Small intestine (tissue), 16 donors: ENCODE results near the gene ADCY6. TPM values are rescaled to one million over a fixed set of nuclear protein-coding genes. Genes with fewer than 3 reads are reported as not detected.

Experiments
- DNase-seq, 2 donors: peaks; one replicate each; pipeline versions ENCODE4 v3.0.0 to v3.0.0-alpha.2; 2013
- FAIRE-seq: peaks from 2 replicates; lab custom pipeline; 2012; peaks lifted over from hg19 to GRCh38; lab: Jason Lieb, UNC
- H3K27ac ChIP-seq, 3 donors: one replicate each; pipeline ENCODE4 v1.5.1; 2013; ENCODE audit warnings: low read length in 2 of 3, mild to moderate bottlenecking in 2 of 3, control low read depth in 1 of 3, inconsistent platforms in 1 of 3, low read depth in 1 of 3, moderate library complexity in 1 of 3
- H3K27me3 ChIP-seq, 3 donors: one replicate each; pipeline ENCODE4 v1.6.1; 2013; ENCODE audit warnings: low read length in 3 of 3, inconsistent platforms in 1 of 3; ENCODE audit not compliant: control insufficient read depth in 3 of 3, insufficient read depth in 3 of 3
- H3K36me3 ChIP-seq, 3 donors: one replicate each; pipeline ENCODE4 v1.6.1; 2013; ENCODE audit warnings: low read length in 3 of 3, inconsistent platforms in 1 of 3, low read depth in 1 of 3, mild to moderate bottlenecking in 1 of 3, moderate library complexity in 1 of 3; ENCODE audit not compliant: control insufficient read depth in 3 of 3, insufficient read depth in 2 of 3
- H3K4me1 ChIP-seq, 3 donors: one replicate each; pipeline ENCODE4 v1.6.1; 2013; ENCODE audit warnings: low read length in 2 of 3, inconsistent platforms in 1 of 3, low read depth in 1 of 3, mild to moderate bottlenecking in 1 of 3, moderate library complexity in 1 of 3; ENCODE audit not compliant: control insufficient read depth in 3 of 3, insufficient read depth in 2 of 3
- H3K4me3 ChIP-seq, 3 donors: one replicate each; pipeline ENCODE4 v1.5.1; 2013; ENCODE audit warnings: low read length in 3 of 3, control low read depth in 1 of 3, inconsistent platforms in 1 of 3, low read depth in 1 of 3, mild to moderate bottlenecking in 1 of 3, moderate library complexity in 1 of 3
- H3K9me3 ChIP-seq, 2 donors: one replicate each; pipeline ENCODE4 v1.6.1; 2013; ENCODE audit warnings: low read depth in 1 of 2, low read length in 1 of 2; ENCODE audit not compliant: control insufficient read depth in 2 of 2, insufficient read depth in 1 of 2
- WGBS, 3 donors: extraction: QIAGEN DNeasy Blood & Tissue Kit; methylation state at CpG; one replicate each; pipeline ENCODE4 v1.1.7; 2013; 5-methylcytosine and 5-hydroxymethylcytosine counted together
- long read RNA-seq, 10 donors: transcript quantifications; one replicate each; lab custom pipeline, GENCODE V29; 2026
- polyA plus RNA-seq, 4 donors: library from polyadenylated mRNA; stranded (reverse) in 3 of 4; unstranded in 1 of 4; fragments of 200-250 nt in 3 of 4; fragments of 120-200 nt in 1 of 4; gene quantifications; one replicate each; pipeline versions ENCODE4 v1.2.1 to v1.2.3, GENCODE V29; 2013
- donor health status: healthy with polysubstance abuse.
- donor health status: control.
- donor health status: control.
- donor health status: Bipolar disorder and iron deficiency.
- donor health status: healthy.

The ADCY6 gene
- polyA plus RNA-seq: 10 to 100 TPM; 14.1 to 56.6 (median 23.9) TPM
- long read RNA-seq, donor 1: 0 reads
- long read RNA-seq, donor 2, partial matches to known transcripts: 6 of 6 reads
- long read RNA-seq, donor 2, other reads (novel, unspliced or antisense): 0 of 6 reads
- long read RNA-seq, donor 3, partial matches to known transcripts: 0 of 3 reads
- long read RNA-seq, donor 3, other reads (novel, unspliced or antisense): 0 of 3 reads
- long read RNA-seq, donor 4: 0 reads
- long read RNA-seq, donor 5: 0 reads
- long read RNA-seq, donor 6, partial matches to known transcripts: 0 of 1 reads
- long read RNA-seq, donor 6, other reads (novel, unspliced or antisense): 0 of 1 reads
- long read RNA-seq, donor 7: 0 reads
- long read RNA-seq, donor 8, partial matches to known transcripts: 0 of 1 reads
- long read RNA-seq, donor 8, other reads (novel, unspliced or antisense): 0 of 1 reads
- long read RNA-seq, donor 9: 0 reads
- long read RNA-seq, donor 10, full-length matches to known transcripts: 3 of 3 reads
- long read RNA-seq, donor 10, partial matches to known transcripts: 0 of 3 reads
- long read RNA-seq, donor 10, other reads (novel, unspliced or antisense): 0 of 3 reads

DNA sequence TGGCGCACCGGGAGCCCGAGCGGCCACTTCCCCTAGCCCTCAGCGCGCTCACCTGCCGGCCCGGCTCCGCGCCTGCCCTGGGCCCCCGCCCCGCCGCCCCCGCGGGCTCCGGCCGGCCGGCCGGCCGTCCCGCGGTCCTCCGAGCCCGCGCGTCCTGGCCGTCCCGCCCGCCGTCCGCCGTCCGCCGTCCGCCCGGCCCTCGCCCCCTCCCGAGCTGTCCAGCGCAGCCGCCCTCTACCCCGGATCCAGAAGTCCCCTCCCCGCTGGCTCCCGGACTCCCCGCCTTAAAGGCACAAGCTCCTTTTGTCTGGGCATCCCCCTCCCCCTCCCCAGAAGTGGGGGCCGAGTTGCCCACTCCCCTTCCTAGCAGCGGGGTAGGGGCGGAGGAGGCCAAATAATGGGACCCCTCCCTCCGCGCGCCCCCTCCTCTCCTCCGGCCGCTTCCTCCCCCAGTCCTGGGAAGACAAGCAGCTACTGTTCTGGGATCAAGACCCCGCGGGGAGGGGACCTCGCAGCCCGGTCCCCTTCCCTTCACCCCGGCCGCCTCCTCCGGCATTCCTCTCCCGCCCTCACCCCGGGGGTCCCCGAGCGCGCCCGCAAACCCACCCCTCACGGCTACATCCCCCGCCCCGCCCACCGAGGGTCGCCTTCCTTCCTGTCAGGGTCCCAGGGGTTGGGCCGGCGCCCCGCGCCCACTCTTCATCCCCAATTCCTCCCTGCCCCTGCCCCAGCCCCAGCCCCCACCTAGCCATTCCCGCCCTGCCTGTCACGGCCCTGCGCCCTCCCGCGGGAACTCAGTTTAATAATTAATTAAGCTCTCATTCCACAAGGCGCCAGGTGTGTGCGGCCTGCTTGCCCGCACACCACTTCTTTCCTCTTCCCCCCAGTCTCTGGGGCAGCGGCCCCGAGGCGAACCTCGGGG is at the start of gene ADCY6:
Gene ADCY6 (minus strand): TSS at position 236 of the 922 bp plus-strand sequence. CDS start 5,655 bp downstream, outside the sequence.
- no peaks in the 10 kb centered on the region for H3K27me3 ChIP-seq
- peak within 1 kb of the TSS; percentile 81 to 98 (median 89) for H3K4me3 ChIP-seq
- H3K27ac ChIP-seq: peak within 1 kb of the TSS; percentile 87 to 92 (median 89)
- DNase-seq: peak; percentile 81 to 89
- 1 to 2% (median 1%) methylated on average over 61 to 86 of the region's 86 CpGs for WGBS, 3 donors
- H3K36me3 ChIP-seq: peaks cover 0 to 3% (median 0%) of the 10 kb centered on the region in 3 donors
- no peaks in the 10 kb centered on the region for H3K9me3 ChIP-seq
- FAIRE-seq: no peak
- H3K4me1 ChIP-seq: peaks cover 0 to 21% (median 7%) of the 10 kb centered on the region in 3 donors

GRCh38 chr12:48838048-48838447 is 49.2 kb upstream of the ADCY6 start:
- DNase-seq: no peak
- WGBS, 3 donors: 80 to 87% (median 83%) methylated on average over 4 of the region's 4 CpGs
- Histone ChIP-seq H3K27me3 (no peaks in the 10 kb centered on the region), H3K4me3 (no peak overlapping the region), H3K36me3 (peaks cover 30 to 71% (median 32%) of the 10 kb centered on the region in 3 donors), H3K4me1 (no peaks in the 10 kb centered on the region), H3K27ac (no peak overlapping the region), H3K9me3 (no peaks in the 10 kb centered on the region)
- FAIRE-seq: no peak

DNA sequence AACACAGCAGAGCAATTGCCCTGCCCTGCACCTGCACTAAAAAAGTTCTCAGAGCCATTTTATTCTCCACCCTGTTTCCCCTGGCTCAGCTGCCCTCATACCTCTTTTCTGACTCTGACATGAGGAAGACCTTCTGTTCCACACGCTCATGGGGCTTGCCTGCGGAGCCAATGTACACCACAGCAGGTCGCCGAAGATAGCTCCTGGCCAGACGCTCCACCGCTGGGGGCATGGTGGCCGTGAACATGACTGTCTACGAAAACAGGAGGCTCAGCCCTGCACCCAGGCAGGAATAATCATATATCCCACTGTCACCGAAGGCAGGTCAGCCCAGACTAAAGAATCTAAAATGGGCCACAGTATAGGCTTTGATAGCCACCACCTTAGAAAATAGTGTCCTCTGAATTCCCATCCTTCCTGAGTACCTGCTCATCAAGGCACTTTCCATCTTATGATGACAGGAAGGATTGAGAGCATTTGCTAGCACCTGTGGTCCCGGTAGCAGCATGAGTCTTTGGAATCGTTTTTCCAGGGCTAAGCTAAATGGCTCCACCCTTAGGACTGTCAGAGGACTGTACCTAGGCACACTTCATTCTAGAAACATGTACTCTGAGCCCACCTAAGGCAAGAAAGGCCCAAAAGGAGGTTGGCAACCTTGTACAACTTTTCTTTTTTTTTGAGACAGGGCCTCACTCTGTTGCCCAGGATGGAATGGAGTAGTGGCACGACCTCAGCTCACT is 43.6 kb upstream of the ADCY6 start:
- FAIRE-seq: no peak
- H3K36me3 ChIP-seq: peaks cover 34 to 93% (median 48%) of the 10 kb centered on the region in 3 donors

GRCh38 chr12:48831257-48831656 is 42.4 kb upstream of the ADCY6 start:
- no peak for FAIRE-seq
- Histone ChIP-seq H3K27me3 (no peaks in the 10 kb centered on the region), H3K4me3 (no peak overlapping the region), H3K36me3 (peaks cover 34 to 94% (median 40%) of the 10 kb centered on the region in 3 donors), H3K27ac (no peak overlapping the region), H3K4me1 (no peaks in the 10 kb centered on the region), H3K9me3 (no peaks in the 10 kb centered on the region)
- WGBS, 3 donors: 84 to 91% (median 90%) methylated on average over 6 of the region's 6 CpGs
- DNase-seq: no peak

More for the DNA sequence above, 43.6 kb upstream of the ADCY6 start:
- no peak overlapping the region for H3K4me3 ChIP-seq
- no peaks in the 10 kb centered on the region for H3K9me3 ChIP-seq
- no peaks in the 10 kb centered on the region for H3K4me1 ChIP-seq
- 87 to 93% (median 89%) methylated on average over 12 of the region's 12 CpGs for WGBS, 3 donors
- no peak for DNase-seq
- H3K27ac ChIP-seq: no peak overlapping the region
- H3K27me3 ChIP-seq: no peaks in the 10 kb centered on the region

DNA sequence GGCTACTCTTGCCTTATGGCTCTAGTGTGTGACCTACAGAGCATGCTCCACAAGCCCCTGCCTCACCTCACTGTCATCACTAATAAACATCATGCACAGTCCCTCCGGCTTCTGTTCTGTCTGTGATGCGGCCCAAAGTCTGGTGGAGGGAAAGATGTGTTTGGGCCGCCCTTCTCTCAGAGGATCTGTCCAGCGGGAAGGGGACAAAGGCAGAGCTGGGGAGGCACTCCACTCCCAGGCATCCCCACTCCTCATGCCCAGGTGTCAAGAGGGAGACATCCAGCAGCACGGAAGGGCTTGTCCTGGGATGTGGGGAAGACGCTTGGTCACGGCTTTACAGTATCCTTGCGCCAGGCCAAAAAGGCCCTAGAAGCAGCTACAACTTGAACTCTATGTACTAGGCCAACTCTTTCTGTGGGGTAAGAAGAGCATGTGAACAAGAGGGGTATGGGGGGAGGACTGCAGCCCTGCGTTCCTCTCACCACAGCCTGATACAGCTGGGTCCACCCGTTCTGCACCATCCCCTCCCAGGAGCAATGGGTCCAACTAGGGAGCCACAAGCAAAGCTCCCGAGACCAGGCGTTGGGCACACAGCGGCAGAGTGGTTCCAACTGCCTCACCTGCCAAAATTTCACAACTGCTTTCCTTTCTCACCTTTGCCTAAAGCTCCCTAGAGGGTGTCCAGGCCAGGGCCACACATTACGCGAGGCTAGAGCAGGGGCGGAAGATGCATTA is 40.1 kb upstream of the ADCY6 start:
- no peaks in the 10 kb centered on the region for H3K27me3 ChIP-seq
- H3K9me3 ChIP-seq: no peaks in the 10 kb centered on the region
- no peaks in the 10 kb centered on the region for H3K4me1 ChIP-seq
- no peak for DNase-seq
- H3K27ac ChIP-seq: no peak overlapping the region
- no peak overlapping the region for H3K4me3 ChIP-seq
- no peak for FAIRE-seq
- peaks cover 30 to 93% (median 32%) of the 10 kb centered on the region in 3 donors for H3K36me3 ChIP-seq
- WGBS, 3 donors: 88 to 97% (median 89%) methylated on average over 14 to 16 of the region's 16 CpGs

DNA sequence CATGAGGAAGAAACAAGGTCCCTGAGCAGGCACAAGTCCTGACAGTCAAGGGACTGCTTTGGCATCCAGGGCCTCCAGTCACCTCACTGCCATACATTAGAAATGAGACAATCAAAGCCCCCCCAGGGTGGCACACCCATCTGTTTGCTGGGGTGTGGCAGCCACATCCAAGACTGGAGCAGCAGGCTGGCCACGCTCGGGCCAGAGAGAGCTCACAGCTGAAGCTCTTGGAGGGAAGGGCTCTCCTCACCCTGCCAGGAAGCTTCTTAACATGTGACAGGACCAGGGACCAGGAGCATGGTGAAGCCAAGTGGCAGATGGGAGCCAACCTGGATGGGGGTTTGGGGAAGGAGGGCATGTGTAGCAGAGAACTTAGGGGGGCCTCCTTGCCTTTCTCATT is 39.4 kb upstream of the ADCY6 start:
- 36 to 69% (median 45%) methylated on average over 2 of the region's 2 CpGs for WGBS, 3 donors
- Histone ChIP-seq H3K4me1 (no peaks in the 10 kb centered on the region), H3K27ac (no peak overlapping the region), H3K9me3 (no peaks in the 10 kb centered on the region), H3K36me3 (peaks cover 24 to 95% (median 29%) of the 10 kb centered on the region in 3 donors), H3K4me3 (no peak overlapping the region), H3K27me3 (no peaks in the 10 kb centered on the region)
- DNase-seq (no peak), FAIRE-seq (no peak)

- no peak overlapping the region for H3K4me3 ChIP-seq
Observed at GRCh38 chr12:48827513-48828096, 38.7 kb upstream of the ADCY6 start.

More at GRCh38 chr12:48827513-48828096, 38.7 kb upstream of the ADCY6 start:
- FAIRE-seq (no peak), DNase-seq (no peak)
- Histone ChIP-seq H3K9me3 (no peaks in the 10 kb centered on the region), H3K27ac (no peak overlapping the region), H3K27me3 (no peaks in the 10 kb centered on the region), H3K4me1 (no peaks in the 10 kb centered on the region), H3K36me3 (peaks cover 23 to 89% (median 25%) of the 10 kb centered on the region in 3 donors)
- 94 to 95% (median 94%) methylated on average over 16 to 17 of the region's 17 CpGs for WGBS, 3 donors
